Mesendoderm (in vitro differentiated cells): Measurements from ENCODE around the gene ECEL1.

ENCODE experiments used
- DNase-seq: peaks from one replicate; pipeline ENCODE4 v3.0.0; 2013
- H2AK5ac ChIP-seq: 2 replicates; pipeline ENCODE4 v1.6.1; 2013; ENCODE audit warnings: low read length, inconsistent platforms
- H2BK120ac ChIP-seq: 2 replicates; pipeline ENCODE4 v1.6.1; 2013; ENCODE audit warnings: low read depth, mild to moderate bottlenecking, low read length, moderate library complexity, mixed read lengths
- H2BK15ac ChIP-seq: replicated peaks from 2 replicates; pipeline ENCODE4 v1.6.1; 2013; ENCODE audit warnings: low read depth, mild to moderate bottlenecking, moderate library complexity
- H2BK5ac ChIP-seq: 2 replicates; pipeline ENCODE4 v1.6.1; 2013; ENCODE audit warnings: low read length, inconsistent platforms
- H3K18ac ChIP-seq: 2 replicates; pipeline ENCODE4 v1.6.1; 2013; ENCODE audit warnings: mild to moderate bottlenecking, low read length, mixed read lengths
- H3K23ac ChIP-seq: one replicate; pipeline ENCODE4 v1.6.1; 2013; ENCODE audit warnings: low read length
- H3K27ac ChIP-seq: 2 replicates; pipeline ENCODE4 v1.5.1; 2013; ENCODE audit warnings: low read depth, mild to moderate bottlenecking, inconsistent platforms, low read length, moderate library complexity
- H3K27me3 ChIP-seq: 2 replicates; pipeline ENCODE4 v1.6.1; 2013; ENCODE audit warnings: low read length, control low read depth, mild to moderate bottlenecking, inconsistent platforms; ENCODE audit not compliant: insufficient read depth, poor library complexity
- H3K36me3 ChIP-seq: 2 replicates; pipeline ENCODE4 v1.6.1; 2013; ENCODE audit warnings: low read length, inconsistent platforms; ENCODE audit not compliant: control insufficient read depth, insufficient read depth
- H3K4ac ChIP-seq: one replicate; pipeline ENCODE4 v1.6.1; 2013; ENCODE audit warnings: low read depth, mild to moderate bottlenecking, low read length, moderate library complexity
- H3K4me1 ChIP-seq: 2 replicates; pipeline ENCODE4 v1.6.1; 2013; ENCODE audit warnings: low read depth, low read length, inconsistent platforms; ENCODE audit not compliant: control insufficient read depth
- H3K4me2 ChIP-seq: 2 replicates; pipeline ENCODE4 v1.6.1; 2013; ENCODE audit warnings: low read length
- H3K4me3 ChIP-seq: 2 replicates; pipeline ENCODE4 v1.5.1; 2013; ENCODE audit warnings: mild to moderate bottlenecking, low read length
- H3K56ac ChIP-seq: one replicate; pipeline ENCODE4 v1.6.1; 2013; ENCODE audit warnings: low read length
- H3K79me1 ChIP-seq: 2 replicates; pipeline ENCODE4 v1.6.1; 2013; ENCODE audit warnings: low read length, inconsistent platforms
- H3K79me2 ChIP-seq: 2 replicates; pipeline ENCODE4 v1.6.1; 2013; ENCODE audit warnings: mild to moderate bottlenecking, low read length; ENCODE audit not compliant: control insufficient read depth, insufficient read depth
- H3K9ac ChIP-seq: 2 replicates; pipeline ENCODE4 v1.6.1; 2013; ENCODE audit warnings: low read length, inconsistent platforms
- H4K5ac ChIP-seq: one replicate; pipeline ENCODE4 v1.6.1; 2013; ENCODE audit warnings: low read length
- H4K8ac ChIP-seq: one replicate; pipeline ENCODE4 v1.6.1; 2013; ENCODE audit warnings: low read depth, mild to moderate bottlenecking, control low read depth, low read length, moderate library complexity
- WGBS: extraction: QIAGEN DNeasy Blood & Tissue Kit; methylation state at CpG from one replicate; pipeline ENCODE4 v1.1.7; 2013; ENCODE audit warnings: low lambda C conversion rate, missing lambda C conversion rate; ENCODE audit not compliant: insufficient coverage; ENCODE audit errors: extremely low coverage; 5-methylcytosine and 5-hydroxymethylcytosine counted together

The ECEL1 gene

DNA sequence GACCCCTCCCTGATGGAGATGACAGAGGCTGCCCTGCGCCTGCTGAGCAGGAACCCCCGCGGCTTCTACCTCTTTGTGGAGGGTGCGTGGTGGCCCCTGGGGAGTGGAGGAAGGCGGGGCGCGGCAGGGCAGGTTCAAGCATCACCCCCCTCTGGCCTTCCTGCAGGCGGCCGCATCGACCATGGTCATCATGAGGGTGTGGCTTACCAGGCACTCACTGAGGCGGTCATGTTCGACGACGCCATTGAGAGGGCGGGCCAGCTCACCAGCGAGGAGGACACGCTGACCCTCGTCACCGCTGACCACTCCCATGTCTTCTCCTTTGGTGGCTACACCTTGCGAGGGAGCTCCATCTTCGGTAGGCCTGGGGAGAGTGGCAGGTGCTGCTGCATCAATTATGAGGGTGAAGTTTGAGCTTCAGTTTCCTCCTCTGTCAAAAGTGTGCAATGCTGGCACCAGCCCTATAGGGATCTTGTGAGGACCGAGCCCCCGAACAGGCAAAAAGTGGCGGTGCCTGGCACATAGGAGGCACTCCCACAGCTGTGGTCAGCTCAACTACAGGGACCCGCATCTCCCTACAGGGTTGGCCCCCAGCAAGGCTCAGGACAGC, 29.5 kb downstream of the ECEL1 start:
- no peak overlapping the region for H3K9ac ChIP-seq
- no peak overlapping the region for H3K4ac ChIP-seq
- H3K4me3 ChIP-seq: no peak overlapping the region
- H2BK120ac ChIP-seq: no peak overlapping the region
- H3K36me3 ChIP-seq: no peaks in the 10 kb centered on the region
- H3K79me1 ChIP-seq: no peaks in the 10 kb centered on the region
- DNase-seq: no peak
- no peak overlapping the region for H3K27ac ChIP-seq
- H3K4me1 ChIP-seq: no peaks in the 10 kb centered on the region
- peak overlapping the region; percentile 45 for H3K23ac ChIP-seq
- H3K79me2 ChIP-seq: no peaks in the 10 kb centered on the region
- no peak overlapping the region for H3K4me2 ChIP-seq
- no peak overlapping the region for H4K8ac ChIP-seq
- H4K5ac ChIP-seq: no peak overlapping the region
- no peak overlapping the region for H3K56ac ChIP-seq
- WGBS: no CpG with 5 or more reads among the region's 25 CpGs
- H2AK5ac ChIP-seq: no peak overlapping the region
- H3K18ac ChIP-seq: no peak overlapping the region
- no peak overlapping the region for H2BK15ac ChIP-seq
- no peaks in the 10 kb centered on the region for H3K27me3 ChIP-seq
- no peak overlapping the region for H2BK5ac ChIP-seq

DNA sequence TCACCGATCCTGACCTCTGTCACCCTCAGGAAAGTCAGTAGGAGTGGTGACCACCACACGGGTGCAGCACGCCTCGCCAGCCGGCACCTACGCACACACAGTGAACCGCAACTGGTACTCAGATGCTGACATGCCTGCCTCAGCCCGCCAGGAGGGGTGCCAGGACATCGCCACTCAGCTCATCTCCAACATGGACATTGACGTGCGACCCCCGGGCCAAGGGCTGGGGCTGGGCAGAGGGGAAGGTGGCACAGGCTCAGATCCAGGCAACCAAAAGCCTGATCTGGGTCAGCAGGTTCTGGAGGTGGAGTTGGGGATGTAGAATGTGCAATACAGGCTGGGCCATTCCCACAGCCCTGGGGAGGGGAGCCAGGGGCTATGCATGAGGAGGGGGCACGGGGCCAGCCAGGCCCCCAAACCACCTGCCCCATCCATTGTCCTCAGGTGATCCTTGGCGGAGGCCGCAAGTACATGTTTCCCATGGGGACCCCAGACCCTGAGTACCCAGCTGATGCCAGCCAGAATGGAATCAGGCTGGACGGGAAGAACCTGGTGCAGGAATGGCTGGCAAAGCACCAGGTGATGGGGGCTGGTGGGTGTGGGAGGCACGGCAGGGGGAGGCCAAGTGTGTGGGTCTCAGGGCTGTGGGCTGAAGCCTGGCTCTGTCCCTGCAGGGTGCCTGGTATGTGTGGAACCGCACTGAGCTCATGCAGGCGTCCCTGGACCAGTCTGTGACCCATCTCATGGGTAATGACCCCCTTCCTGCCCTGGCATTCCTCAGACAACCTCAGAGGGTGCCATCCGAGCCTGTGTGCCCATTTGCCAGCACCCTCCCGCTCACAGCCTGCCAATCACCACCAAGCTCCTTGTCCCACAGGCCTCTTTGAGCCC, 30.3 kb downstream of the ECEL1 start:
- WGBS: no CpG with 5 or more reads among the region's 21 CpGs
- H4K8ac ChIP-seq: no peak overlapping the region
- no peaks in the 10 kb centered on the region for H3K36me3 ChIP-seq
- no peak overlapping the region for H3K18ac ChIP-seq
- no peak overlapping the region for H4K5ac ChIP-seq
- no peaks in the 10 kb centered on the region for H3K4me1 ChIP-seq
- H3K27me3 ChIP-seq: no peaks in the 10 kb centered on the region
- H2BK15ac ChIP-seq: no peak overlapping the region
- H2BK5ac ChIP-seq: no peak overlapping the region
- H3K4ac ChIP-seq: no peak overlapping the region
- no peak overlapping the region for H3K56ac ChIP-seq
- no peak overlapping the region for H3K4me2 ChIP-seq
- no peak overlapping the region for H3K4me3 ChIP-seq
- H3K27ac ChIP-seq: no peak overlapping the region
- no peak overlapping the region for H3K9ac ChIP-seq
- no peak overlapping the region for H2AK5ac ChIP-seq
- H3K79me2 ChIP-seq: no peaks in the 10 kb centered on the region
- no peak for DNase-seq
- no peak overlapping the region for H2BK120ac ChIP-seq
- H3K79me1 ChIP-seq: no peaks in the 10 kb centered on the region
- H3K23ac ChIP-seq: no peak overlapping the region

DNA sequence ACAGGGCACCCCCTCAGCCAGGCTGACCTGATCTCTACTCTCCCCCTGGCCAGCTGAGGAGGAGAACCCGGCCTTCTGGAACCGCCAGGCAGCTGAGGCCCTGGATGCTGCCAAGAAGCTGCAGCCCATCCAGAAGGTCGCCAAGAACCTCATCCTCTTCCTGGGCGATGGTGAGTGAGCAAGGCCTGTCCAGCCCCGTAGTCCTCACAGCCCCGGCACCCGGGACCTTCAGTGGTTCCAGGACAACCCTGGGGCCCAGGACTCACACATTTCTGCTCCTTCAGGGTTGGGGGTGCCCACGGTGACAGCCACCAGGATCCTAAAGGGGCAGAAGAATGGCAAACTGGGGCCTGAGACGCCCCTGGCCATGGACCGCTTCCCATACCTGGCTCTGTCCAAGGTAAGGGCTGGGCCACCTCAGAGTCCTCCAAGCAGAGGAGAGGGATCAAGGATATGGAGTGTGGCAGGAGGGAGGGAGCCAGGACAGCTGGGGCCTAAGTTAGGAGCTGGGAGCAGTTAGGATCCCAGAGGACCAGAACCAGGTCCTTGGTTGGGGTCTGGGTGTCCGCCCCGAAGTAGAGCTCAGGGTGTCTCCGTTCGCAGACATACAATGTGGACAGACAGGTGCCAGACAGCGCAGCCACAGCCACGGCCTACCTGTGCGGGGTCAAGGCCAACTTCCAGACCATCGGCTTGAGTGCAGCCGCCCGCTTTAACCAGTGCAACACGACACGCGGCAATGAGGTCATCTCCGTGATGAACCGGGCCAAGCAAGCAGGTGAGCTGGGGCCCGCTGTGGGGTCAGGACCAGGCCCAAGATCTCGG, 31.1 kb downstream of the ECEL1 start:
- Histone ChIP-seq H3K4me1 (no peaks in the 10 kb centered on the region), H3K23ac (no peak overlapping the region), H3K27me3 (no peaks in the 10 kb centered on the region), H3K4me2 (no peak overlapping the region), H3K79me2 (no peaks in the 10 kb centered on the region), H2BK120ac (no peak overlapping the region), H3K36me3 (no peaks in the 10 kb centered on the region), H3K27ac (no peak overlapping the region), H3K9ac (no peak overlapping the region), H3K4me3 (no peak overlapping the region), H2BK15ac (no peak overlapping the region), H4K8ac (no peak overlapping the region), H3K18ac (no peak overlapping the region), H4K5ac (no peak overlapping the region), H3K56ac (no peak overlapping the region), H2BK5ac (no peak overlapping the region), H3K79me1 (no peaks in the 10 kb centered on the region), H2AK5ac (no peak overlapping the region), H3K4ac (no peak overlapping the region)
- WGBS: no CpG with 5 or more reads among the region's 27 CpGs
- DNase-seq: no peak

DNA sequence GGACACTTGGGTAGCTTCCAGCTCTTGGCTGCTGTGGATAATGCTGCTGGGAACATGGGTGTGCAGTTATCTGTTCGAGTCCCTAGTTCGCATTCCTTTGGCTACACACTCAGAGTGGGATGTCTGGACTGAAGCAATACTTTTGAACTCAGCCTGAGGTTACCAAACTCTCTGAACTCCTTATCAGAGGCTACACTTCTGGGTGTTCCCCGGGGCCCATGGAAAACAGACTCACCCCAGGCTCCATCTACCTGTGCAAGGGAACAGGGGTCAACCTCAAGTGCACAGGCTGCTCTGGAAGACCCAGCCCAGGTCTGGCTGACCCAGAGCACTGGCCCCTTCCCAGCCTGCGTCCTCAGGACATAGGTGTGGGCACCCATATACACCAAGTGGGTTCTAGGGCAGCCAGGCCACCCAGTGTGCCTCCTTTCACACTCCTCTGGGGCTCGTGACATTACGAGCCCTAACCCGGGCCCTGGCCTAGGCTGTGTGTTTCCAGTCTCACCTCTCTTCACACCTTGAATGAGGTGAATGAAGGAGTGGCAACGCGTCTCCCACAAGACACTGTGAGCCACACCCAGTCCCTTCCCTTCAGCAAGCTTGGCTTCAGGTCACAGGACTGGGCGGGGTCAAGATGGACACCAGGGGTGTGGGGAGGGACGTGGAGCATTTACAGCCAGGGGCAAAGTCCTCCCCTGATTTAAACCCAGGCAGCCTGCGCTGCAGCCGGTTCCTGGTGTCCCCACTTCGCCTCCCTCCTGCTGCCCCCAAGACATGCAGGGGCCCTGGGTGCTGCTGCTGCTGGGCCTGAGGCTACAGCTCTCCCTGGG, 32.0 kb downstream of the ECEL1 start, which contains the start of gene ALPI:
Gene ALPI, plus strand, starts transcription at position 728 of the 830 bp plus-strand sequence. Its CDS starts 47 bp downstream, at position 775.
- Histone ChIP-seq H4K8ac (no peak within 1 kb of the TSS), H3K79me1 (no peaks in the 10 kb centered on the region), H2BK120ac (no peak within 1 kb of the TSS), H3K4me3 (no peak within 1 kb of the TSS), H2BK15ac (no peak within 1 kb of the TSS), H3K9ac (no peak within 1 kb of the TSS), H4K5ac (no peak within 1 kb of the TSS), H2AK5ac (no peak within 1 kb of the TSS), H3K18ac (no peak within 1 kb of the TSS), H3K56ac (no peak within 1 kb of the TSS), H3K4me2 (no peak within 1 kb of the TSS), H3K4ac (no peak within 1 kb of the TSS), H3K23ac (no peak within 1 kb of the TSS), H2BK5ac (no peak within 1 kb of the TSS), H3K27ac (no peak within 1 kb of the TSS), H3K79me2 (no peaks in the 10 kb centered on the region), H3K27me3 (no peaks in the 10 kb centered on the region), H3K36me3 (no peaks in the 10 kb centered on the region), H3K4me1 (no peaks in the 10 kb centered on the region)
- WGBS: no CpG with 5 or more reads among the region's 14 CpGs
- DNase-seq: no peak

DNA sequence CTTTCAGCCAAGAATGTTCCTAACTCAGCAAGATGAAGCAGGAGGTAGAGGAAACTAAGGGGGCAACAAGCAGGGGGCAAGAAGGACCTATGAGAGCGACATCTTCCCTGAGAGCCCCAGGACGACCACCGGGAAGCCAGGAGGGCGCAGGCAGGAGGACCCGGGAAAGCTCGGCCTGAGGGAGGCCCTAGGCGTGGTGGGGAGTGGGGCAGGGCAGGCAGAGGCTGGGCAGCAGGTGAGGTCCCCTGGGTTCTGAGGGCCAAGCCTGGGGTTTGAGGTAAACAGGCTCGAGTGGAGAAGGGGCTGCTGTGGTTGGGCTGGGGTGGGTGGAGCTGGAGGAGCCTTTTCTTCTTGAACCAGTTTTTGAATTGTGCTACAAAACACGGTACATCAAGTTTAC, 33.0 kb downstream of the ECEL1 start:
- no peaks in the 10 kb centered on the region for H3K79me1 ChIP-seq
- no peak for DNase-seq
- no peaks in the 10 kb centered on the region for H3K79me2 ChIP-seq
- H3K27ac ChIP-seq: no peak overlapping the region
- no CpG with 5 or more reads among the region's 9 CpGs for WGBS
- H3K18ac ChIP-seq: no peak overlapping the region
- H2AK5ac ChIP-seq: no peak overlapping the region
- H2BK15ac ChIP-seq: no peak overlapping the region
- H3K9ac ChIP-seq: no peak overlapping the region
- no peak overlapping the region for H2BK120ac ChIP-seq
- H3K23ac ChIP-seq: no peak overlapping the region
- H2BK5ac ChIP-seq: no peak overlapping the region
- H3K4me3 ChIP-seq: no peak overlapping the region
- H3K4me2 ChIP-seq: no peak overlapping the region
- no peaks in the 10 kb centered on the region for H3K36me3 ChIP-seq
- H3K4me1 ChIP-seq: no peaks in the 10 kb centered on the region
- no peak overlapping the region for H3K4ac ChIP-seq
- H3K27me3 ChIP-seq: no peaks in the 10 kb centered on the region
- H4K8ac ChIP-seq: no peak overlapping the region
- no peak overlapping the region for H3K56ac ChIP-seq
- H4K5ac ChIP-seq: no peak overlapping the region
